HuH-7 (cell line): ENCODE measurements around the gene CRNN.

ENCODE experiments used
- DNase-seq: peaks from one replicate; pipeline ENCODE4 v3.0.0; 2011; ENCODE audit warnings: low spot score

CRNN gene

GRCh38 chr1:152413909-152414308, at the start of gene CRNN:
TSS of gene CRNN (minus strand) at chr1:152414263. CDS start at chr1:152412233, 2,030 bp downstream.
- no peak for DNase-seq

GRCh38 chr1:152462636-152463035, 48.6 kb upstream of the CRNN start:
- DNase-seq = no peak

- peak; percentile 19 for DNase-seq
These were observed 47.5 kb upstream of the CRNN start for GRCh38 chr1:152461544-152461943.

- no peak for DNase-seq
These were observed 46.5 kb upstream of the CRNN start for GRCh38 chr1:152460529-152460899.

- DNase-seq = peak; percentile 44
These were observed 45.8 kb upstream of the CRNN start for GRCh38 chr1:152459596-152460528.

- DNase-seq = peak; percentile 47
These were observed 44.5 kb upstream of the CRNN start for GRCh38 chr1:152458384-152459185.

GRCh38 chr1:152457561-152457960, 43.5 kb upstream of the CRNN start:
- DNase-seq = no peak

- no peak for DNase-seq
These were observed 43.0 kb upstream of the CRNN start for GRCh38 chr1:152457071-152457470.

- DNase-seq = peak; percentile 5
These were observed 37.2 kb upstream of the CRNN start for GRCh38 chr1:152451254-152451653.

GRCh38 chr1:152449661-152450060, 35.6 kb upstream of the CRNN start:
- DNase-seq = no peak

GRCh38 chr1:152448496-152448895, 34.4 kb upstream of the CRNN start:
- no peak for DNase-seq

- DNase-seq = no peak
These were observed 34.0 kb upstream of the CRNN start for GRCh38 chr1:152448095-152448494.

- DNase-seq = no peak
These were observed 33.4 kb upstream of the CRNN start for GRCh38 chr1:152447484-152447883.

GRCh38 chr1:152444045-152444444, 30.0 kb upstream of the CRNN start:
- no peak for DNase-seq

GRCh38 chr1:152442765-152443164, 28.7 kb upstream of the CRNN start:
- DNase-seq = no peak

- no peak for DNase-seq
These were observed 28.2 kb upstream of the CRNN start for GRCh38 chr1:152442301-152442700.

- no peak for DNase-seq
These were observed 27.7 kb upstream of the CRNN start for GRCh38 chr1:152441756-152442155.

- peak; percentile 77 for DNase-seq
These were observed 26.8 kb upstream of the CRNN start for GRCh38 chr1:152440635-152441471.

GRCh38 chr1:152436593-152437496, 22.8 kb upstream of the CRNN start:
- DNase-seq = no peak

GRCh38 chr1:152427458-152427857, 13.4 kb upstream of the CRNN start:
- DNase-seq = no peak

- no peak for DNase-seq
These were observed 12.7 kb upstream of the CRNN start for GRCh38 chr1:152426731-152427130.
